GM21360 (cell line): ENCODE results near the gene CD3G.
"Not testable (repeated sequence)": the region's sequence is repeated elsewhere in the genome, so short reads cannot be mapped to it uniquely, and the experiment has no call there.

Experiments
- ATAC-seq: cut with Tn5 transposase; IDR thresholded peaks from one replicate; pipeline ENCODE4 v1.9.1; 2021; ENCODE audit warnings: mild to moderate bottlenecking, moderate library complexity; ENCODE audit not compliant: unreplicated experiment

The CD3G gene

DNA sequence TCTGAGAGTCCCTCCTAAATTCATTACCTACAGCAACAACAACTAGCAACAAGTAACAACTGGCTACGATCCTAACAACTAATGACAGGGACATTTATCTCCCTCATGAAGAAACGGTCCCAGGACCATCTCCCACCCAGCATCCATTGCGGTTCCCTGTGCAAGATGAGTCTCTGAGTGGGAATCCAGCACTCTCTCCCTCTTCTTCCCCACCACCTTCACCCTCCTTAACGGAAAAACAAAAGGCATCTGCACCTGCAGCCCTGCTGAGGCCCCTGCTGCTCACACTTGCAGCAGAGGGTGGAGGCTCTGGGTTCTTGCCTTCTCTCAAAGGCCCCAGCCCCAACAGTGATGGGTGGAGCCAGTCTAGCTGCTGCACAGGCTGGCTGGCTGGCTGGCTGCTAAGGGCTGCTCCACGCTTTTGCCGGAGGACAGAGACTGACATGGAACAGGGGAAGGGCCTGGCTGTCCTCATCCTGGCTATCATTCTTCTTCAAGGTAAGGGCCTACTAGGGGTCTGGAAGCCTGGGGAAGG, at the start of gene CD3G:
TSS of gene CD3G (plus strand) at position 364 of the 535 bp plus-strand sequence. CDS start at position 444, 80 bp downstream.
- no peak for ATAC-seq

- ATAC-seq = no peak
Measured at GRCh38 chr11:118295199-118295598, 48.9 kb upstream of the CD3G start.

- ATAC-seq = no peak
Measured at GRCh38 chr11:118295815-118296454, 48.2 kb upstream of the CD3G start.

GRCh38 chr11:118301600-118302195, 42.4 kb upstream of the CD3G start:
- ATAC-seq = no peak

GRCh38 chr11:118304227-118304567, 39.9 kb upstream of the CD3G start:
- ATAC-seq = no peak

DNA sequence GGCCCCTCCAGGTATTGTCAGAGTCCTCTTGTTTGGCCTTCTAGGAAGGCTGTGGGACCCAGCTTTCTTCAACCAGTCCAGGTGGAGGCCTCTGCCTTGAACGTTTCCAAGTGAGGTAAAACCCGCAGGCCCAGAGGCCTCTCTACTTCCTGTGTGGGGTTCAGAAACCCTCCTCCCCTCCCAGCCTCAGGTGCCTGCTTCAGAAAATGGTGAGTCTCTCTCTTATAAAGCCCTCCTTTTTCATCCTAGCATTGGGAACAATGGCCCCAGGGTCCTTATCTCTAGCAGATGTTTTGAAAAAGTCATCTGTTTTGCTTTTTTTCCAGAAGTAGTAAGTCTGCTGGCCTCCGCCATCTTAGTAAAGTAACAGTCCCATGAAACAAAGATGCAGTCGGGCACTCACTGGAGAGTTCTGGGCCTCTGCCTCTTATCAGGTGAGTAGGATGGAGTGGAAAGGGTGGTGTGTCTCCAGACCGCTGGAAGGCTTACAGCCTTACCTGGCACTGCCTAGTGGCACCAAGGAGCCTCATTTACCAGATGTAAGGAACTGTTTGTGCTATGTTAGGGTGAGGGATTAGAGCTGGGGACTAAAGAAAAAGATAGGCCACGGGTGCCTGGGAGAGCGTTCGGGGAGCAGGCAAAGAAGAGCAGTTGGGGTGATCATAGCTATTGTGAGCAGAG, 39.4 kb upstream of the CD3G start, which contains the start of gene CD3E:
TSS of gene CD3E (plus strand) at position 163 of the 681 bp plus-strand sequence. CDS start at position 386, 223 bp downstream.
- ATAC-seq = no peak

GRCh38 chr11:118305726-118306125, 38.4 kb upstream of the CD3G start:
- no peak for ATAC-seq

DNA sequence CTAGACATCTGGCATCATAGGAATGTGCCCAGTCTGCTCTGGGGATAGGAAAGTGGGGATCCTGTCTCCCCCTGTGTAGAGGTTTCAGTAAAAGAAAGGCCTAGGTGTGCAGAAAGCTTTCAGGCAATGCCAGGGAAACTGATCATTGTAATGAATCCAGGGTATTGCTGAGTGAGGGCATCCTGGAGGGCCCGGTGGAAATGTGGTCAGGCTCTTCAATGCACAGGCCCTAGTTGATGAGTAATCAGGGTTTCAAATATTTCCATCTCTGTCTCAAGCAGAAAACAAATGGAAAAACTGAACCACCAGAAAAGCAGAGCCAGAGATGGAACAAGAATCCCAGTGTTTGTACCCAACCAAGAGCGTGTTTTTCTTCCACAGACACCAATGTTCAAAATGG, 37.6 kb upstream of the CD3G start:
- no peak for ATAC-seq

DNA sequence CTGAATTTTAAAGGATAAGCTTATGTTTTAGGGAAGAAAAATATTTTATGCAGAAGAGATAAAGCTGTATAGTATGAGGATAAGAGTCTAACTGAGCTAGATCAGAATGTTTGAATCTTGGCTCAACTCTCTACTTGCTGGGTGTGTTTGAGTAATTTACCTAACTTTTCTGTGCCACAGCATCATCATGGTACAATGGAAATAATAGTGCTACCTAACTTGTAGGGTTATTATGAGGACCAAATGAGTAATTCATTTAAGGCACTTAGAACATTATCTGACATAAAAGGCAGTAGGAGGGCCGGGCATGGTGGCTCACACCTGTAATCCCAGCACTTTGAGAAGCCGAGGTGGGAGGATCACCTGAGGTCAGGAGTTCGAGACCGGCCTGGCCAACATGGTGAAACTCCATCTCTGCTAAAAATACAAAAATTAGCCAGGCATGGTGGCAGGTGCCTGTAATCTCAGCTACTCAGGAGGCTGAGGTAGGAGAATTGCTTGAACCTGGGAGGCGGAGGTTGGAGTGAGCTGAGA, 35.1 kb upstream of the CD3G start:
- not testable (repeated sequence) for ATAC-seq

DNA sequence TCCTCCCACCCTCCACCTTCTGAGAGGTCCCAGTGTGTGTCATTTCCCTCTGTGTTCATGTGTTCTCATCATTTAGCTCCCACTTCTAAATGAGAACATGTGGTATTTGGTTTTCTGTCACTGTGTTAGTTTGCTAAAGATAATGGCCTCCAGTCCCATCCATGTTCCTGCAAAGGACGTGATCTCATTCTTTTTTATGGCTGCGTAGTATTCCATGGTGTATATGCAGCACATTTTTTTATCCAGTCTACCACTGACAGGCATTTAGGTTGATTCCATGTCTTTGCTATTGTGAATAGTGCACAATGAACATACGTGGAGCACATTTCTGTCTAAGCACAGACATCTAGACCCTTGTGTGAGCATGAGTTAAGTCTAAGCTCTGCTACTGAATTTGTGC, 33.9 kb upstream of the CD3G start:
- ATAC-seq = no peak

DNA sequence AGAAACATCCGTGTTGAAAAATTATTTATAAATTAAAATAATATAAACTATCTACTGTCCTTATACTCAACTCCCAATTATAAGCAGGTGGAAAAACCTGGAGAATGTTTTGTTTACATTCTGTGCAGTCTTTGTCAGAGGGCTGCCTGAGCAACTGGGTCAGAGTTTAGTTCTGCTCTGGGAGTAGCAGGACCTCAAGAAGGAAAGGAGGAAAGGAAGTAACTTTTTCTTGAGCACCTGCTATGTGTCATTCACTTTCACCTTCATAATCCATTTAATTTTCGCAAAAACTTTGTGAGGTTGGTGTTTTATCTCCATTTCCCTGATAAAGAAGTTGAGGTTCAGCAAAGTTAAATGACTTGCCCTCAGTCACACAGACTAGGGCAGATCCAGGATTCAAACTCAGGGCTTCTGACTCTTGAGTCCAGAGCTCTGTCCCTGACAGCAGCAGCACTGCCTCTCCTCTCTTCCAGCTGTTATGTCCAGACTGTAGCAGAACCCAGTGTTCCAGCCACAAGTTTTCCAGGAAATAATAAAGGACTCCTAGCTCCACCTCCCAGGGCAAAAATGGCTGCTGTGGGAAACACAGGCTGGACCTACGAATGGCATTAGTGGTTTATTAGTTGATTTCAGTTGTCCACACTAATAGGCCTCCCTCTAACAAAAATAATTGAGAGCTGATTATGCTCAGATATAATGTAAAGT, 33.2 kb upstream of the CD3G start:
- ATAC-seq = no peak

DNA sequence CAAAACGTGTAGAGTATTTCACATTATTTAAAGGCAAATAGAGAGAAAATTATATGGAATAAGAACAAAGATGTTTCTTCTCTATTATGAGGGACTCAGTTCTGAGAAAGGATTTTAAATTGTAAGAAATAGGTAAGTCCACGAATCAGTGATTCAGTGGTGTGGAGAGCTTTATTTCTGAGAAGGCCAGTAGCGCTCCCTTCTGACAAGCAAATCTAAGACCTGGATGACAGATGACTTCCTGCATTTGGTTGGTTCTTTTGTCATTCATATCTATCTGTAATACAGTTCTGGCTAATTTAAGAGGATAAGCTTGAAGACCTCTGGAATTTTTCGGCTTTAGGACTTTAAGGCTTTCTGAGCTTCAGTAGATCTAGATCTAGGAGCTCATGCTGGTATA, 32.6 kb upstream of the CD3G start:
- no peak for ATAC-seq

- no peak for ATAC-seq
Measured at GRCh38 chr11:118312328-118312727, 31.8 kb upstream of the CD3G start.

GRCh38 chr11:118313242-118313641, 30.9 kb upstream of the CD3G start:
- ATAC-seq = no peak

DNA sequence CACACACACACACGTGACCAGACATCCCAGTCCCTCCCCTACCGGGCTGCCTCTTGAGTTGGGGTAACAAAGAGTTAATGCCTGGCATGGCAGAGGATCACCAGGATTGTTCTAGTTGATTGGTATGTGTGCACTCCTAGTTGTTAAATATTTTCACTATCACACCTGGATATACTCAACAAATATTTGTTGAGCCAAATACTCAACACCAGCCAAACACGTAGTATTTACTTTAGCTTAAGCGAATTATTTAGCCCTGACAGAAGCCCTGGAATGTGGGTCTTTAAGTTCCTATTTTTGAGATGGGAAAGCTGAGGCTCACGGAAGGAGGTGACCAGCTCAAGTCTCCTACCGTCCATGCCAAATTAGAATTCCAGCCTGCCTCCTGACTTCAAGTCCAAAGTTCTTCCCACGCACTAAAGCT, 29.1 kb upstream of the CD3G start:
- ATAC-seq = no peak

- ATAC-seq = no peak
Measured at GRCh38 chr11:118318124-118318523, 26.0 kb upstream of the CD3G start.

GRCh38 chr11:118318581-118319336, 25.4 kb upstream of the CD3G start:
- no peak for ATAC-seq

DNA sequence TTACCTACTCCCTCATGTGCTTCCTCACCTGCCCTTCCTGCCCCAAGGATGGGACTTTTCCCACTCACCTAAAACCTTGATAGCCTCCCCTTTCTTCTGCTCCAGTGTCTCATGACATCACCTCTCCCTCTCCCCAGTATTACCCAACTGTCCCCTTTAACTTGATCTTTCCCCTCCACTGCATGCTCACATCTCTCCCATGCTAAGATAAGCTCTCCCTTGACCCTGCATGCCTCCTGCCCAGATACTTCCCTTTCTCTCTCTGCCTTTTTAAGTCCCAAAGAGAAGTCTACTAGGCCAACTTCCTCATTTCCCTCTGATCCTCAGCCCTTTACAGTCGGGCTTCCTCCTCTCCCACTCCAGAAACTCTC, 24.8 kb upstream of the CD3G start:
- no peak for ATAC-seq

- no peak for ATAC-seq
Measured at GRCh38 chr11:118320515-118320914, 23.6 kb upstream of the CD3G start.

DNA sequence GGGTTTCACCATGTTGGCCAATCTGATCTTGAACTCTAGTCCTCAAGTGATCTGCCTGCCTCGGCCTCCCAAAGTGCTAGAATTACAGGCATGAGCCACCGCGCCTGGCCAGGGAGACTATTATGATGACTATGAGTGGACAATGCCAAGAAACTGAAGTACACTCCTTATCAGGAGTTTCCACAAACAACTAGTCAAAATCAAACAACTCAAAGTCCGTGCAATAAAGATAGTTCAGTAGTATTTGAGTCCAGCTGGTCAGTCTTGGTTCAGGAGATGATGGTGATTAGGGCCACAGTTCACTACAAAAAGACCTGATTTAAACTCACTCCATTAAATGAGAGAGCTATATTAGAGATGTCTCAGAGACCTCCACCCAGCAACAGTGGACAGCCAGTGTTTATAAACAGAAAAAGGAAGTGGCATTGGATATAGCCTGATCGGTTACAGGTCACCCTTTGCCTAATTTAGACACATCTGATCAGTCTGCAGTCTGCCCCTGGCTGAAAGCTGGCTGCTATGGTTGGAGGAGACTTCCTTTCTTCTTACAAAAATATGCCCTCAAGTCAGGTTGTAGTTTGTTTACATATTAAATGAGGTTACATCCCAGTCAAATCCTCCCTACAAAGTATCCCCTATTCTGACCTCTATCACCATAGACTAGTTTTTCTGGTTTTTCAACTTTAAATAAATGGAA, 22.6 kb upstream of the CD3G start:
- no peak for ATAC-seq
